OCI-M2 (cell line): ENCODE measurements around the gene FAM81A.
"Not testable (repeated sequence)": the region's sequence is repeated elsewhere in the genome, so short reads cannot be mapped to it uniquely, and the experiment has no call there.

Source experiments
- DNase-seq: peaks from one replicate; lab custom pipeline; 2025; ENCODE audit not compliant: unreplicated experiment; lab: John Stamatoyannopoulos, UW

The FAM81A gene

DNA sequence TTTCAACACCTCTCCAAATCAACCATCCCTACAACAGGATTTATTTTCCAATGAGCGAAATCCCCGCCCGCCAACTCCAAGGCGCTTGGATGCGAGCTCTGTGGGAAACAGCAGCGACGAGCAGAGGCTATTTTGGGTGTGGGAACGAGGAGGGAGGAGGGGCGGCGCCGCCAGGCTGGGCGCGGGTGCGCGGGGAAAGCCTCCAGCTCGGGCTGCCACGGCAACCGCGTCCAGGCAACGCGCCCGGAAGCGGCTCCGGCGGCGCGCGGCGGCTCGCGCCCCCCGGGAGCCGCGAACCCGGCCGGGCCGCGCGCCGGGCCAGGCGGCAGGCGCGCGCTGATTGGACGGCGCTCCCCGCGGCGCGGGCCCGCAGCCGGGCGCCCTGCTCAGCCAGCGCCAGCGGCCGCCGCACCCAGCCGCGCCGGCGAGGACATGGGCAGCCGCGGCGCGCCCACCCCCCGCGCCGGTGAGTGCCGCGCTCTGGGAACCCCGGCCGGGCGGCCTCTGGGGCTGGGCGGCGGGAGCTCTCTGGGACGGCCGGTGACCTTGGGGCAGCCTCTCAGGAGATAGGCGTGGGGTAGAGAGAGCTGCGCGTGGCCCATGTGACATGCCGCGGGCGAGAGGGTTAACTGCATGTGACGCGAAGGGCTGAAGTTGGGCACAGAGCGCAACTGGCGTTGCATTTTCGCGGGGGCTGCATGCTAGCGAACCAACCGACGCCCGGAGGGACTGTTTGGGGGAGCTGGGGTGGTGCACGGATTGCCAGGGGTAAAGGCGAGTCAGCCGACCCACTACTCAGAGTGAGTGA, at the start of gene FAM81A:
TSS of gene FAM81A (plus strand) at position 370 of the 808 bp plus-strand sequence. CDS start 20,441 bp downstream, outside the sequence.
- DNase-seq = no peak

DNA sequence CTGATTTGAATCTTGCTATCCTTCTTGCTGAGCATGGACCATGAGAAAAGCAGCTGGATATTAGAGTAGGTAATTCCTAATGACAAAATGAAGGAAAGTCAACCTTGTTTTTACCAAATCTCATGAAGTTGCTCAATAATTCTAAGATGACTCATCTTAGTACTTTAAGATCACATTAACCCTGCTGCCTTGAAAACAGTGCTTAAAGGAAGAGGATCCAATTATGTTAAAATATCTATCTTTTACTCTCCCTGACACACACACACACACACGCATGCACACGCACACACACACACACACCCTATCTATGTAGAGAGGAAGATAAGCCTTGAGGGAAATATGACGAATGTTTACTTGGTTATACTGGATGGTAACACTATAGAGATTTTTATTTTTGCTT, 49.3 kb upstream of the FAM81A start:
- no peak for DNase-seq

DNA sequence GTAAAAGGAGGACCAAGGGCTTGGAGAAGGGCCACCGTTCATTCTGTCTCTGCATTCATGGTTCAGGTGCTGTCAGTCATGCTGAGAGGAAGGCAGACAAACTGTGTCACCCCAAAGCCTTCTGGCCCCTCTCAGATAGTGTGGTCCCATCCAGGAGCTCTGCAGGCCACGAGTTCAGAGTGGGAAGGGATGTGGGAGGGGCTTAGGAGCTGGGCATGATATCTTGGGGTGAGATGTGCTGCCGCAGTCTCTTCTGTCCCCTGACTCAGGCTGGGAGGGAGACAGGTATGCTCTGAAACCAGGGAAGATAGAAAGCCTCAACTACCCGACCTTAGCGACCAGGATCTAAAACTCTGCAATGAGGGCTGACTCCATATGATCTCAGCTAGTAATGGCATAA, 45.7 kb upstream of the FAM81A start:
- no peak for DNase-seq

DNA sequence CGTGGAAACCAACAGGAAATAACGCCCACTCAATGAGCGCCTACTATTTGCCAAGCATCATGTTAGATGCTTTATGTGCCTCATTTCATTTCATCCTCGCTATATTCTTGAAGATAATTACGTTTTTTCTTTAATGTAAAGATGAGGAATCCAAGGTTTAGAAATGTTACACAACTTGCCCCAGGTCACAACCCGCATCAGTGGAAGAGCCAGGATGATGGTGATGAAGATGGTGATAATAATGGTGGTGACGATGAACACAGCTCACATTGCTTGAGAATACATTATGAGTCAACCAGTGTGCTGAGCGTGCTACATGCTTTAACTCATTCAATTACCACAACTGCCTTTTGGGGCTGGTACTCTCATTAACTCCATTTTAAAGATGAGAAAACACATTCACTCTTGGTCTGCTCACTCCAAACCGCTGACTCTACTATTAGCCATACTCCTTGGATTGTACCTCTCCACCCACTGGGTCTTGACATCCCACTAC, 43.8 kb upstream of the FAM81A start:
- DNase-seq = no peak

DNA sequence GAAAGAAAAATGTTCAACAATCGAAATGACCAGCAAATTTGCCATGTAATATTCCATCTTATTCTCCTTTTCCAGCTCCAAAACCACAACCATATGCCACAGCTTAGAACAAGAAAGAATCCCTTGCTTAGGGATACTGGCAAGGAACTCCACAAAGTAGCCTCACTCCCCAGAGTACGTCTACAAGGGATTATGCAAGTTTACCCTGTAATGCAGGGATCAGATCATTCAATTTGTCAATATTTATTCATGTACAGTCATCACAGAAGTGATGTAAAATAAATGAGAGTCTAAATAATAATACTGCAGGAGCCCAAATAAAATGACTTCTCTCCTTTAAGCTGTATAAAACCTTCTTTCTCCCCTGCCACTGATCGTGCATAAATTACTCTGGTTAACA, 41.8 kb upstream of the FAM81A start:
- DNase-seq = no peak

DNA sequence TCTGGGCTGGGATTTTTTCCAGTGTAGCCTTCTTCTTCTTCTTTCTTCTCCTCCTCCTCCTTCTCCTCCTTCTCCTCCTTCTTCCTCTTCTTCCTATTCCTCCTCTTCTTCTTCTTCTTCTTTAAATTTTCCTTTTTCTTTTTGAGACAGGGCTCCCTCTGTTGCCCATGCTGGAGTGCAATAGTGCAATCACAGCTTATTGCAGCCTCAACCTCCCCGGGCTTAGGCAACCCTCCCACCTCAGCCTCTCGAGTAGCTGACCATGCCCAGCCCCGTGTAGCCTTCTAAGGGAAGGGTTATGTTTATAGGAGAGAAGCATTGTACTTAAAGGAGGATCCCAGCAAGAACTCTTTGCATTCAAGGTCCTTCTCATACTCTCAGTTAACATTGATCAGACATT, 41.3 kb upstream of the FAM81A start:
- no peak for DNase-seq

DNA sequence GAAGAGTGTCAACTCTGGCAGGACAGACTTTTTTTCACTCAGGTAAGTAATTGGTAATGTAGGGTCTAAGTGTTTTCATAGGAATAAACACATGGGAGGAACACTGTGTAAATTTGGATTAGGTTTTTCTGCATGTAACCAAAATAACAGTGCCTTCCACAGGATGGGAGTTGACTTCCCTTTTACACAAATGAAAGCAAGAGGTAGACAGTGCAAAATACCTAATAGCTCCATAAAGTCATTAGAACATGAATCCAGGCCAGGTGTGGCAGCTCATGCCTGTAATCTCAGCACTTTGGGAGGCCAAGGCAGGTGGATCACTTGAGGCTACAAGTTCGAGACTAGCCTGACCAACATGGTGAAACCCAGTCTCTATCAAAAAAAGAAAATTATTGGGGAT, 39.8 kb upstream of the FAM81A start:
- DNase-seq = no peak

DNA sequence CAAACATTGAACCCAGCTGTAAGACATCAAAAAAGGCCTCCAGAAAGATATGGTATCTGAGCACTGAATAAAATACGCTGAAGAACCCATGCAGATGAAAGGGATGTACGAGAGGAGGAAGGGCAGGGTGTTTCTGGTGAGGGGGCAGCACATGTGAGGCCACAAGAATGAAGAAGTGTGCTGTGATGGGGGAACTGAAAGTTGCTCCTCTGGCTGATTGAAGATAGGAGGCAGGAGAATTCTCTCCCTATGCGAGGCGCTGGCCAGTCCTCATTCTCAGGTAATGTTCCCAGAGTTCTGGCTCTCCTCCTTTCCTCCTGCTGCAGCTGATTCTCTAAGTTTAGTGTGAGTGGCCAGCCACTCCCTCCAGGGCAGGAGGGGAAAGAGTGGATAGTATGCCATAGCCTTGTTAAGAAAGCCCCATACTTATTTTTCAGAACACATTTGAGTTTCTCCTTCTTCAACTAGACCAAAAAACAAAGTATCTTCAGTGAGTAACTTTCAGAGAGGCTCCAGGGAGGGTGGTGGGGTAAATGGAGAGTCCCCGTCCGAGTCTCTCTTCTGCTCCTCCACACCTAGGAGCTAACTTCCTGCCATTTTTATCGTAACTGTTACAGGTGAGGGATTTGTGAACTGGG, 38.4 kb upstream of the FAM81A start:
- DNase-seq = no peak

DNA sequence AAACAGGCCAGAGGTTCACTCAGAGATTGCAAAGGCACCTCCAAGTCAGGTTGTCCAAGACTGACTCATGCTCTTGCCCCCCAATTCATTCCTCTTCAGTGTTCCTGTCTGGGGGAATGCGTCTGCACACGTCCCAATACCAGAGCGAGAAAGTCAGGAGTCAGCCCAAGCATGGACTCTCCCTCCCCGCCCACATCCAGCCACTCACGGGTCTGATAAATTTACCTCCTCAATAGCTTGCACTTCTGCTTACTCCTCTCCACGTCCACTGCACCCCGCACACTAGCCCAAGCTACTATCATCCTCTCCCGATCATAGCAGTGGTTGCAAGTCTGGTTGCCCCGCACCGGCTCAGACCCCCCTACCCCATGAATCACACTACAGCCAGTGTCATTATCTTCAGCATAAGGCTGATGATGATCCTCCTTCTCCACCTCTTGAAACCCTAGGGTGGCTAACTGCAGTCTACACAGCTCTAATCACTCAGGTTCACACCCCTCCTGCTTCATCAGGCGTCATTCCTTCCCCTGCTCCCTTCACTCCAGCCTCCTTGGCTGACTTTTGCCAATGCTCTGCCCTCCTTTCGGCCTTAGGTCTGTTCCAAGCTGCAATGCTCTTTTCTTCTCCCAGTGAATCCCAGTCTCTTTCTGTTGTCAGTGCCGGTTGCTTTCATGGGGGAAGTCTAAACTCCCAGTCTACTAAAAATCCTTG, 37.7 kb upstream of the FAM81A start:
- DNase-seq = no peak

DNA sequence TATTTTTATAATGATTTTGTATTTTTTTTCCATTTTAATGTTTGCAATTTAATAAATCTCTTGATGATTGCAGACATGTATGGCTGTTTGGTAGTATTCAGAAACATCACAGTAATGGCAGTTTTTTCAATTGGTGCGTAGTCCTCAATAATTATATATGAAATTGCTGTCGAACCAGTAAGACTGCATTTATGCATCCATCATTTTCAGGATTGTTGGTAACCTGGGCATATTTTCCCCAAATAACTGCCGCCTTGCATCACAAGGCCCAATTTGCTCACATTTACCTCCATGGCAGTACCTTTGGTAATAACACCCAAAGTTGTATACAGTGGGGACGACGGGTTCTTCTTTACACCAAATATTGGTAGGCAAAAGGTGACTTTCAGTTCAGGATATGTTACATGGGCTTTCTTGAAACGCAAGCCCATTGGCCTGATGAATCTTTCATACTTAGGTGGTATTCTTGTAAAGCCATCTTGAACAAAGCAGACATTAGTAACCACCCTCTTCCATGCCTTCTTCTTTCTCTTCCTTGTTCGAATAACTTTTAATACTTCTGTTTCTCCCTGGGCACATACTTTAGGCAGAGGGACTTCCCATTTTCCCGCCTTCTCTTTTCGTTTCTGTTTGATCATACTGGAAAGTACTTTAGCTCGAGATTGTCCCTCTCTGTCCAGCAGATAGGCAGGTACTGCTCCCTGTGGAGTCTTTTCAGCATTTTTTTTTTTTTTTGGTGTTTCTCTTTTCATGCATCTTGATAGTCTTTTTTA, 36.7 kb upstream of the FAM81A start:
- not testable (repeated sequence) for DNase-seq

DNA sequence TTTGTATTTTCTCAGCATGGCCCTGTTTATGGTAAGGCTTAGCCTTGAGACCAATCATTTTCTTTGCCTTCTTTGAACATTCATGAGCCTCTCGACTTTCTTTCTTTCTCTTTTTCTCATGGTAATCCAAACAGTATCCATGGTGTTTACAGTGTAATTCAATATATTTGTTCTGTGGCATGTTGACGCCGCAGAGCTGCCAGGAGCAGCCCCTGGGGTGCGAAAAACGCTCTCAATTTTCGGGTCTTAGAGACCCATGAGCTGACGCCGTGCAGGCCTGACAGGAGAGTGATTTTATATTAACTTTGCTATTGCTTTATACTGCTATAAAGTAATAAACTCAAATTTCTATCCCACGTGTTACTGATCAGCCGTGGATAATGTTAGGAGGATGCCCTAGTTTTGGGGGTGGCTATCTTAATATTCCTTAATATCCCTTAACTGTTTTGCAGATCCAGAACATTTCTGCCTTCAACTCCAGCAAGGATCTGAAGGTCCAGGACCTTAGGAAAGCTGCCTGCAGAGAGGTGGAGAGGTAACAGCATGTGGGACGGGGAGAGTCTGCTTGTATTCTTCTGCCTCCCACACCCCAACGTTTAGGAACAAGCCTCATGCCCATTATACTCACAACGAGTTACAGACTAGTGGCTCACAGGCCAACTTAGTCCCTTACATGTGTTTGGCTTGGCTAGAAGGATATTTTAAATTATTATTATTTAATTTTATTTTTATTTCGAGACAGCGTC, 36.0 kb upstream of the FAM81A start:
- DNase-seq = no peak

DNA sequence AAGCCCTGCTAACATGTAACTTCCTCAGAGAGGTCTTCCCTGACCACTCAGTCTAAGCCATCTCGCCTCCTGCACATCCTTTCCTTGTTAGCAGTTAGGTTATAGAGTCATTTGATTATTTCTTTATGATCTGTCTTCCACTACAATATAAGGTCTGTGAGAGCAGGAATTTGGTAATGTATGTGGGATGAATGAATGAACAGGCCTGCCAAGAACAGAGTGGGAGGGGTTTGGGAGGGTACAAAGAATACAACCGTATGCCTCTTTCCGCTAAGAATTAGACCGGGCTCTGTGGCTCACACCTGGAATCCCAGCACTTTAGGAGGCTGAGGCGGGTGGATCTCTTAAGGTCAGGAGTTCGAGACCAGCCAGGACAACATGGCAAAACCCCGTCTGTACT, 32.9 kb upstream of the FAM81A start:
- DNase-seq = no peak

DNA sequence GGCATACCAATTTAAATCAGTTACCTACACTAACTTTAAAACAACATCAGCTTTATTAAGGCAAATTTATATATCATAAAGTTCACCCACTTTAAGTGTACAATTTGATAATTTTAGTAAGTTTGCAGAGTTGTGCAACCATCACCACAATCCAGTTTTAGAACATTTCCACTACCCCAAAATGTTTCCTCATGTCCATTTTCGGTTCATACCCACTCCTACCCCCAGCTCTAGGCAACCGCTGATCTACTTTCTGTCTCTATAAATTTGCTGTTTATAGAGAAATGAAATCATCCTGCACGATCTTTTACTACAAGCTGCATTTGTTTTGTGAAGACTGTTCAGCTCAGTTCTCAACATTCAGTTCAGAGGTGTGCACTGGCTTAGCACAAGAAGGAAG, 31.5 kb upstream of the FAM81A start:
- DNase-seq = no peak

DNA sequence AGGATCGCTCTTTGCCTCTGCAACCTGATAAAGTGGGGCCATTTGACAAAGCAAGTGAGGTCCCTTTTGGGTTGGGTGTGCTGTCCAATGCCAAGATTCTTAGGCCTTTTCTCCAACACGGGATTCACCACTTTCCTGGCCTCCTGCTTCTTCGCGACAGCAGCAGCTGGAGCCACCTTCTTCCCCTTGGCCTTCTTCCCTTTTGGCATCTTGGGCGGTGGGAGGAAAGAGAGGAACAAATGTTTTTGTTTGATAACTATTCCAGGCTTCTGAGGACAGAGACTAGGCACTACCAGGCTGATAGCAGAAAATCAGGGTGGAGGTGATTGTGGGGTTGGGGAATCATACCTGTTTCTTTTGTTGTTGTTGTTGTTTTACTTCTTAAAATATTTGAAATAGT, 30.0 kb upstream of the FAM81A start:
- no peak for DNase-seq

DNA sequence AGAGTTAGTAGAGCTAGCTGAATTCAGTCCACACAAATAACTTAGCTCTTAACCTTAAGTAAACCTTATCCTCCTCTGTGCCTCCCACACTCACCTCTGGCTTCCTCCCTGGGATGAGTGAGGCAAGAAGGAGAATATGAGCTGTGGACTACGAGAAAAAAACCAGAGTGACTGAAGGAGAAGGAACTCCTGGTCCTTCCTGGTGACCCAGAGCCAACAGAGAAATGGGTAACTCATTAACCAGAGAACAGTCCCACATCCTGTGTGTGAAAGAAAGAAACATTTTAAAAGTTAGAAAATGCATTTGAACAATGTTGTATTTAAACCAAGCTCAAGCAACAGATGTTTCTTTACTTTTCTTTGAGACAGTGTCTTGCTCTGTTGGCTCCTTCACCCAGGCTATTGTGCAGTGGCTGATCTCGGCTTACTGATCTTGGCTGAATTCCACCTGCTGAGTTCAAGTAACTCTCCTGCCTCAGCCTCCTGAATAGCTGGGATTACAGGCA, 27.5 kb upstream of the FAM81A start:
- DNase-seq = no peak

DNA sequence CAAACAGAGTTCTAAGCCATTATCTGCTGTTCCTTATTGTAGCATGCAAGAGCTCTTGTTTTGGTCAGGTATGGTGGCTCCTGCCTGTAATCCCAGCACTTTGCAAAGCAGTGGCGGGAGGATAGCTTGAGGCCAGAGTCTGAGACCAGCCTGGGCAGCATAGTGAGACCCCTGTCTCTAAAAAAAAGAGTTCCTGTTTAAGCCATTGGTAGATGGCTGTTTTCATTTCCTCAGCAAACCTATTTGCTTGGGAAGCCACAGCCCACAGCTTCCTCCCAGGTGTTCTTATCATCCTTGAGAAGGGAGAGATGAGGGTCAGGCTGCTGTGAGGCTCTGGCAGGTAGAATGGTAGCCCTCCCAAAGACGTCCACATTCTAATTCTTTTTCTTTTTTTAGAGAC, 24.4 kb upstream of the FAM81A start:
- no peak for DNase-seq

DNA sequence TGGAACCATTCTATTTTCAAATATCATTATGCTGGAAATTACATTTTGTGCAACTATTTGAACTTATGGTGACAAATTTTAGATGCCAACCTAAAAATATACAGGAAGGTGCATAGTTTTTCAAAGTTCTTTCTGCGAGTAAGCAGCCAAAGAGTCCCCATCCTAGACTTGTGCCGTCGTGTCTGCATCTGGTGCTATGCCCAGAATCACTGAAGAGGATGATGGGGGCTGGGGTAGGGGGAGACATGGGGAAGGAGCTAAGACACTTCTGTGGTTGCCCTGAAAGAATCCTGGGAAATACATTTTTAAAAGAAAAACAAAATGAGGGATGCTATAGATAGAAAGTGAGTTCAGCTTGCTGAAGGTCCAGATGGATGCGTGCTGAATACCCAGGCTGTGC, 21.2 kb upstream of the FAM81A start:
- no peak for DNase-seq

DNA sequence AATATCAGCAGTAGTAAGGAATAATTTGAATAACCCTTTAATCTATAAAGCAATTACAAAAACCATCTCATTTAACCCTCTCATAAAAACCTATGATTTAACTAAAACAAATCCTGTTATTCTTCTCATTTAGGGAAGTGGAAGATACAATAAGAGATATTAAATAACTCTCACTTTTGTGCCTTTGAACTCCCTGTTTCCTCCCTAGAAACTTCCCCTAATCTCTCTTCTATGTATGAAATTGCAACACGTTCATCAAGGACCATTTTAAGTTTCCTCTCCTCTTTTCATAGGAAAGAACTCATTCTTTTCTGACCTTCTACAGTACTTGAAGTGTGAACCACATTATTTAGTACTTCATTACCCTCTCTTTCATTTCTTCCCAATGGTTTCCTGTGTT, 18.8 kb upstream of the FAM81A start:
- DNase-seq = no peak

DNA sequence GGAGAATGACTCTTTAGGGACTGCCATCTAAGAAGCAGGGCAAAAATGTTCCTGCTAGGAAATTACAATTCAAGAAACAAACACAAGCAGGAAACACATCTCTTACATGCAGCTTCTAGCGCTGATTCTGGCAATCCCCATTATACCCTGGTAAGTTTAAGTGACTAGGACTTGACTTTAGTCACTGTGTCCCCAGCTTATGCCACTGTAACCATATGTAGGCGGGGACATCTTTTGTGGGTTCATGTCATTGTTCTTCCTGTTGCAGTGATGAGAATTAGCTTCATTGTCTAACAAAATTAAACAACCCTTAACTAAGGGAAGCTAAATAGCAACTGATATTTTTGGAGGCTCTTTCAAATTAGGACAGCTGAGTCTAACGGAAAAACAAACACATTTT, 17.9 kb upstream of the FAM81A start:
- DNase-seq = no peak

DNA sequence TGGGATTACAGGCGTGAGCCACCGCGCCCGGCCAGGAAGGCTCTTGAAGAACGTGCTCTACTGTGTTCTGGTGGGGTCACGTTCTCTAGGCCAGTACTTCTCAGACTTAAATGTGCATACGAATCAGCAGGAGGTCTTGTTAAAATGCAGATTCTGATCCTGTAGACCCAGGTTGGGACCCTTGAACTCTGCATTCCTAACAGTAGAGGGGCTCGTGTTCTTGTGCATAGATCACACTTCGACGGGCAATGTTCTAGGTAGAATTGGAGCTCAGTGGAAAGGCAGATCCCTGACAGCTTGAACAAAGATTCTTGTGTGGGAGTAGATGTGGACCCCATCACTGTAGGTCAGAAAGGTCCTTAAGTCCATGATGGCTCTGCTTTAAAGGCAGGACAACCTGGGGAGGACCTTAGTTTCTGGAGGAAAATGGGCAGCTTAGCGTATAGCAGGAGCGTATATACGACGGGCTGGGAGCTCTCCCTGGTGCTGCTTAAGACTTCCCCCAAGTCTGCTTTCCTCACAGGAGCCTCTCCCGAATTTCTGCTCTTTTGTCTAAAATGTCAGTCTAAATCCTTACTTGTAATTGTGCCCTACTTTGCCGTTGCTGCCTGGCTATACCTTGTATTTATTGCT, 16.9 kb upstream of the FAM81A start:
- no peak for DNase-seq
